C4-2B (cell line): ENCODE measurements around the gene TCF7L1.

Experiments
- CTCF ChIP-seq: fragments of 450-650 bp; conservative IDR thresholded peaks from 2 replicates; pipeline ENCODE4 v1.5.1; 2017; ENCODE audit warnings: mild to moderate bottlenecking
- ZFX ChIP-seq: fragments of 450-650 bp; IDR thresholded peaks from 2 replicates; pipeline ENCODE4 v1.6.1; 2017

- TF ChIP-seq CTCF (no peak), ZFX (no peak)
Observed at GRCh38 chr2:85156619-85157018, 23.4 kb downstream of the TCF7L1 start.
